ENCODE results near the gene NOTCH1. TPM values are rescaled to one million over a fixed set of nuclear protein-coding genes. Genes with fewer than 3 reads are reported as not detected.

The NOTCH1 gene
- total RNA-seq, 1 experiment from 2014 or later, result 28.5 TPM

DNA sequence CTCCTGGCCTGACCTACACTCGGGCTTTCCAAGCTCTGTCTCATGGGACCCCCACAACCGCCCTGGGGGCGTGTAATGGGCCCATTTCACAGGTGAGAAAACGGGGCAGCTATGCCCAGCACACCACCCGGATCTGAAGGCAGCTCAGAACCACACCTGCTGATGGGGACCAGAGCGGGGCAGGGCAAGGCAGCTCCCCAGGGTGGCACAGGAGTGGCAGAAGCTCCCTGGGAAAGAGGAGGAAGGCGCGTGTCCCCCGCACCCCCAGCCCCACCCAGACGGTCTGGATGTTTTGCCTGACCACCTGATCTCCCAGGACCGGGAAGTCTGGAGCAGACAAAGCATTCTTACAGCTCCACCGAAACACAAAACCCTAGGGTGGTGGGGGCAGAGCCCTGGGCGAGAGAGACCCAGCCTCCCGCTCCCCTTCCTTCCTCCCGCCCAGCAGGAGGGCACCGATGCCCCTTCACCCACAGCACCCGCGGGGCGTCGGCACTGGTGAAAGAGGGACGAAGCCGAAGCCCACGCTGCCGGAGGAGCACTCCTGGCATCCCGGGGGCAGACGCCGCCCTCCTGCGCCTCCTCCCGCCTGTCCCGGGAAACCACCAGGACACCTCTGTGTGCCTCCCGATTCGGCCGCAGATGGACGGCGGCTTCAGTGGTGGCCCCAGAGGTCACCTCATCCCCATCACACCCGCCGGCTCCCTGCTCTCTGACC lies 14.5 kb downstream of the NOTCH1 start:
- H3K36me3 ChIP-seq, result no peaks in the 10 kb centered on the region
- DNase-seq, result no peak

DNA sequence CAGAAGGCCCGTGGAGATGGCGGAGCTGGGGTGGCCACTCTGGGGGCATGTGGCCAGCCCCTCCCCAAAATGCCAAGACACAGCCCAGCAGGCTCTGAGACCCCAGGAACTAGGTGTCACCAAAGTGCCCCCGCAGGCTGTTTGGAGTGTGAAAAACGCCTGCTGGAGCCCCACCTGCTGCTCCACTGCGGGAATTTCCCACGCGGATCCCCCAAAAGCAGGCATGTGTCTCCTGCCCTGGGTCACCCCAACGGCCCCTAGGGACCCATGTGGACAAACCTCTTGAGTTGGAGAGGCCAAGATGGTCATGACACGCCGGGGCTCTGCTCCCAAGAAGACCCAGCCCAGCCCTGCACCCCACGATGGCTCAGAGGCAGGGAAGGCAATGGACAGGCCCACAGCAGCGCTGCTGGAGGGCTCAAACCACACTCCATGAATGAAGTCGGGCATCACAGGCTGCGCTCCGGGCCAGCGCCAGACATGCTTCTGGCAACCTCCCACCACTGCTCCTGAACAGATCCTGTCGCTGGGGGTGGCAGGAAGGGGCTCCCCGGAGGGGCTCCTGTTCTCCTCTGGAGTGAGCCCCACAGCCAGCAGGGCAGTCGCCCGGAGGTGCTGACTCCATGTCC lies 15.3 kb downstream of the NOTCH1 start:
- H3K4me1 ChIP-seq, result peaks cover 46% of the 10 kb centered on the region
- no peak overlapping the region for H3K4me3 ChIP-seq
- H3K9me3 ChIP-seq (replicated peaks), result no peaks in the 10 kb centered on the region
- H3K27ac ChIP-seq, result no peak overlapping the region
- no peaks in the 10 kb centered on the region for H3K36me3 ChIP-seq
- DNase-seq, result no peak
- H3K27me3 ChIP-seq, result no peaks in the 10 kb centered on the region

More for the DNA sequence above, 14.5 kb downstream of the NOTCH1 start:
- Histone ChIP-seq H3K4me1 (peaks cover 39% of the 10 kb centered on the region), H3K9me3 (replicated peaks) (no peaks in the 10 kb centered on the region), H3K27ac (no peak overlapping the region), H3K27me3 (no peaks in the 10 kb centered on the region), H3K4me3 (no peak overlapping the region)

DNA sequence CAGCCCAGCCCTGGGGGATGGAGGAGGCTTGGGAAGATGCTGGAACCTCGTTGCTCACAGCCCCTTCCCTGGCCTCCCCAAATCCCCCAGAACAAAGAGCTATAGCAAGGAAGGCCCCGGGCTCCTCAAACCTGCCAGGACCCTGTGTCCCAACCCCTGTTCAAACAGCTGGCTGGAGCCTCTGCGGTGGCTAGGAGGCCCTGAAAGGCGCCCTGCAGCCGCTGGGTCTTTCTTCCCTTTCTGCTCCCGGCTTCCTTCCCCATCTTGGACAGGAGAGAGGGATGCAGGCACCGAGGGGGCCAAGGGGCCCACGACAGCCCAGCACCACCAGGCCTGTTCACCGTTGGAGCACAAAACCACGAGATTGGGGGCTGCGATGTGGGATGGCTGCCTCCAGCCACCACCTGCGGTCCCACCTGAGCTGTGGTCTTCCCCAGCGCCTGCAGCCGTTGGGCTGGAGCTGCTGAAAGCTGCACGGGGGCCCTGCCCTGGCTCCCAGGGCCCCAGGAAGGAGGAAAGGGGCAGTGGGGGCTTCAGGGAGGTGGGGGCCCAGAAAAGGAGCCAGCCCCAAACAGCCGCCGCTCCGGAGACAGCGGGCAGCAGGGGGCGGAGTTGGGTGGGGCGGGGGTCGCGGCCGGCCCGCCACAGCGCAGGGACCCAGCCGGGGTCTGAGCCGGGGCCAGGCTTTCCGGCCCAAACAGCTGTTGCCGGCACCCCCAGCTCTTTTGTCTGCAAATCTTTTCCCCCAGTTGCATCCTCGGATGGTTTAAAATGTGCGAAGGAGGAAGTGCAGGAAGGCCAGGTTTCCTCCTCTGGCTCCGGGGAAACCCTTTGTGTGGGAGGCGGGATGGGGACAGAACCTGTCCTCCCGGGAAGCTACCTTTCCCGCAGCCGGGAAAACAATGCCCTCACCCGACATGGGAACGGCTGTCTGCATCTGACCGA lies 16.1 kb downstream of the NOTCH1 start:
- DNase-seq, result peak; percentile 41 to 63
- H3K27ac ChIP-seq, result no peak overlapping the region
- no peaks in the 10 kb centered on the region for H3K27me3 ChIP-seq
- H3K36me3 ChIP-seq, result no peaks in the 10 kb centered on the region
- H3K4me1 ChIP-seq, result peaks cover 54% of the 10 kb centered on the region
- H3K9me3 ChIP-seq (replicated peaks), result no peaks in the 10 kb centered on the region
- H3K4me3 ChIP-seq, result no peak overlapping the region

DNA sequence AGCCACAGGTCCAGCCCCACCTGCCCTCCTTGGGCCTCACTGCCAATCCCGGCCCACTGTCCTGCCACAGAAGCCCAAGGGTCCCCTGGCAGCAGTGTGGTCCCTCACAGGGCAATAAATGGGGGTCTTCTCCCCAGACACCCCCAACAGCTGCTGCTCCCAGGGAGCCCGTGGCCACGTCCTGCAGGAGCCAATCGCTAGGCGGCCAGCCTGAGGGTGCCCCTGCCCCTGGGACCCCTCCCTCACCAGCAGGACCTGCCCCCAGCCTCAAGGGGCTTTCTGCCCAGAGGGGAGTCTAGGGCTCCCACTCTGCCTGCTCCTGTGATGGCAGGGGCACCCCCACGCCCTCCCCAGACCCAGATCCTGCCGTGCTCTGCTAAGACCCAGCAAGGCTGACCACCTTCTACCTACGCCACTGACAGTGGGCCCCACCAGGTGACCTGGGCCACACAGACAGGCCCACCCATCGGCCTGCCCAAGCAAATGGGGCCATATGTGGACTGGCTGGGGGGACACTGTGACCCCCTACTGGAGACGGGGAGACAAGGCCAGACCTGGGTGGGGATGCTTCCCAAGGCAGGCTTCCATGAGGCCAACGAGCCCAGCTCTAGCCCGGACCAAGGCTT lies 17.0 kb downstream of the NOTCH1 start:
- no peaks in the 10 kb centered on the region for H3K27me3 ChIP-seq
- H3K36me3 ChIP-seq, result no peaks in the 10 kb centered on the region
- DNase-seq, result no peak
- H3K27ac ChIP-seq, result no peak overlapping the region
- H3K4me1 ChIP-seq, result peaks cover 55% of the 10 kb centered on the region
- no peaks in the 10 kb centered on the region for H3K9me3 ChIP-seq (replicated peaks)
- H3K4me3 ChIP-seq, result no peak overlapping the region

DNA sequence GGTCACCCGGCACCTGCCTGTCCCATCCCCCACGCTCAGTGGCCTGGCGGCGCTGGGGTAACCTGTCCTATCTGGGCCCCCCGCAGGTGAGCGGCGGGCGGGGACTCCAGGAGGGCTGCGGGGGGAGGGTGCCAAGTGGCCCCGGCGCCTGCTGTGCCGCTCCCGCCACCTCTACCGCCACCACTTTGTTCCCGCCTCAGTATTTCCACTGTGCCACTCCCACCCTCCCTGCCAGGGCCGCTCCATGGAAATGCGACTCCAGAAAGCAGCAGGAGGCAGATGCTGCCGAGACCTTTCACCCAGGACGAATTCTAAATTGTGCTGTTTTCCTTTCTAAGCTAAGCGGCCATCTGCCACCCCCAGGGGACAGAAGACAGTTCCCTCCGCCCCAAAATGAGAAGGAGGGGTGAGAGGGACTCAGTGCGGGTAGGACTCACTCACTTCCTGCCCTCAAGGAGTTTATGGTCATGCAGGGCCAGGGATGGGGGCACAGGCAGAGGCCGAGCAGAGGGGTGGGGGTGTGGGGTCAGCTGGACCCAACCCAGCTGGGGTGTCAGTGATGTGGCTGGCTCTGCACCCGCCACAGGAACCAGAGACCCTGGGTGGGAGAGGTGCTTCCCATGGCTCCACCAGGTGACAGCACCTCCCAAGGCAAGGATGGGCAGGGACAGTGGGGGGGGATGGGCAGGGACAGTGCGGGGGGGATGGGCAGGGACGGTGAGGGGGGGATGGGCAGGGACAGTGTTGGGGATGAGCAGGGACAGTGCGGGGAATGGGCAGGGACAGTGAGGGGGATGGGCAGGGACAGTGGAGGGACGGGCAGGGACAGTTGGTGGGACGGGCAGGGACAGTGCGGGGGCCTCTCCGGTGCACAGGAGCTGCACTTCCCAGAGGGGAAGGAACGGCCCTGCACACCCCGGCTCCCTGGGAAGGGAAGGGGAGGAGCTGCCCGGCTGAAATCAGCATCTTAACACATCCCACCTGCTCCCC lies 17.8 kb downstream of the NOTCH1 start:
- Histone ChIP-seq H3K36me3 (no peaks in the 10 kb centered on the region; the same call in 1 of the 2 replicates), H3K27me3 (no peaks in the 10 kb centered on the region), H3K4me1 (peaks cover 55% of the 10 kb centered on the region), H3K27ac (peak overlapping the region; percentile 99), H3K4me3 (peak overlapping the region; percentile 26), H3K9me3 (replicated peaks) (no peaks in the 10 kb centered on the region)
- peak; percentile 90 to 95 for DNase-seq

DNA sequence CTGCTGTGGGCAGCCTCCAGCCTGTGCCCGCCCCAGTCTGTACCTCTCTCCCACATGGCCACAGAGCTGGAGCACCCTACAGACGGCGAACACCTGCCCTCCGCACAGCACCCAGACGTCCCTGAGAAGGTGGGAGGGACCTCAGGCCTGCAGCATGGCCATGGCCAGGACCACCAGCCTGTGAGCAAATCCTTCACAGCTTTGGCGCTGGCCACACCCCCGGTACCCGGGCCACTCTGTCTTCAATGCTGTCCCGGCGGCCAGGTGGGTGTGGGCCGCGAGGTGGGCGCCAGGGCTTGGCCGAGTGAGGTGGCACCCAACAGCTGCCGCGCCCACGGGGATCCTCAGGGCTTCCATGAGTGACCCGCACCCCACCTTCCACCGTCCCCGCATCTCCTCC lies 18.7 kb downstream of the NOTCH1 start:
- no peaks in the 10 kb centered on the region for H3K9me3 ChIP-seq (replicated peaks)
- DNase-seq, result peak; percentile 66 to 68
- H3K4me3 ChIP-seq, result peak overlapping the region; percentile 26
- no peaks in the 10 kb centered on the region for H3K27me3 ChIP-seq
- no peaks in the 10 kb centered on the region; the same call in 1 of the 2 replicates for H3K36me3 ChIP-seq
- H3K4me1 ChIP-seq, result peaks cover 55% of the 10 kb centered on the region
- H3K27ac ChIP-seq, result peak overlapping the region; percentile 99

DNA sequence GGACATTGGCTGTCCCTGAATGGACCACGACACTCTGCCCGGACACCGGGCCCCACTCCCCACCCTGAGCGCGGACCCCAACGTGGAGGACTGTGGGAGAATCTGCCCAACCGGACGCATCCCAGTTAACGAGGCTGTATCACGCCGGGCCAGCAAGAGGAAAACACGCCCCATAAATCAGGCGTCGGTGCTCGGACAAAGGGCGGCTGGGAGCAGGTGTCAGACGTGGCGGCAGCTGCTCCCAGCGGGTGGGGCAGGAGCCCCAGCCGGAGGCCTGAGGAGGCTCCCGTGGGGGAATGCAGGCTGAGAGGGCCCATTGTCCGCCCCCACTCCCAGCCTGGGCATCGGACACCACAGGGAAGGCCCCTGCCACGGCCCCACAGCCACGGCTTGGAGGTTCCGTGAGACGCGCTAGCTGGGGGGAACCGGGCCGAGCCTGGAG lies 19.2 kb downstream of the NOTCH1 start:
- Histone ChIP-seq H3K27me3 (no peaks in the 10 kb centered on the region), H3K36me3 (no peaks in the 10 kb centered on the region; the same call in 1 of the 2 replicates), H3K9me3 (replicated peaks) (no peaks in the 10 kb centered on the region), H3K27ac (peak overlapping the region; percentile 99), H3K4me3 (peak overlapping the region; percentile 26), H3K4me1 (peaks cover 55% of the 10 kb centered on the region)
- peak; percentile 96 to 97 for DNase-seq

DNA sequence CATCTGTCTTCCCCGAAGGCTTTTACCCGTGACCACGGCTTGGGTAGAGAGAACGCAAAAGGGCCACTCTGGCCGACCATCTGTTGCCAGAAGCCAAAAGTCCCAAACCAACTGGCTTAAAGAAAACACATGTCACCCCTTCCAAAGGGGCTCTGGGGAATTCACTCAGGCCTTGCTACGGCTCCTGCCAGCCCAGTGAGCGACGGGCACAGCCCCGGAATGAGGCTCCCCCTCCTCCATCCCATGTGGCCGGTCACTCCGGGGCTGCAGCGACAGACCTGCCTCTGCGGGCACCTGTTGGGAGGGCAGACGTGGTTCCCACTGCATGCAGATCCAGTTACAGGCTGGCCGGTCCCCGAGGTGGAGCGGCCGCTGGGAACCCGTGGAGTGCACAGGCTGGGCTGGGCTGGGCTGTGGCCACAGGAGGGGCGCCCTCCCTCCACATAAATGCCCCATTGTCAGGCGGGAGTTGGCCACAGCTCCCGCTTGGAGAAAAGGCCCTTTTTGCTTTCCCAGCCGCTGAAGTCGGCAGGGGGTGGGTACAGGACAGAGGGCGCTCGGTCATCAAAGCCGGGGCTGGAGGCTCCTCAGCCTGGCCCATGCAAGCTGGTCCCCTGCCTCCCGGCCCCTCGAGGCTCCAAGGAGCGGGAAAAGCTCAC lies 19.9 kb downstream of the NOTCH1 start:
- Histone ChIP-seq H3K4me1 (peaks cover 55% of the 10 kb centered on the region), H3K27ac (peak overlapping the region; percentile 99)
- DNase-seq, result peak; percentile 94 to 96

DNA sequence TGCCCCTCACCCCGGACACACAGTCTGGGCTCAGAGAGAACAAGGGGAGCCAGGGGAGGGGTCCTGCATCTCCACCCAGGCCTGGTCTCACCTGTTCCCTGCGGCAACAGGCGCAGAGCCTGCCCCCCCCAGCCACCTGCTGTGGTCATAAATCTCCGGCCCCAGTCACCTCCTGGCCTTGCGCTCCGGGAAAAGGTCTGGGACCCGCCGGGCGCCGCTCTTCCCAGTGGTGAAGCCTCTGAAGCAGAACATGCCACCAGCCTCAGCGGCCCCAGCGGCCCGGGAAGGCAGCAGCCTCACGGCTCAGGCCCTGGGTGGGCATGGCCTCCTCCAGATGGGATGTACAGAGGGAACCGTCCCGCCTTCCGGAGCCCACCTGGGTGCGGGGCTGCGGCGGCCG lies 20.6 kb downstream of the NOTCH1 start:
- peak overlapping the region; percentile 7; the same call in 1 of the 2 replicates for H3K4me3 ChIP-seq
- H3K9me3 ChIP-seq (replicated peaks), result no peaks in the 10 kb centered on the region
- H3K36me3 ChIP-seq, result no peaks in the 10 kb centered on the region; the same call in 1 of the 2 replicates
- peak overlapping the region; percentile 99 for H3K27ac ChIP-seq
- no peaks in the 10 kb centered on the region for H3K27me3 ChIP-seq
- peak; percentile 81 to 86 for DNase-seq
- H3K4me1 ChIP-seq, result peaks cover 51% of the 10 kb centered on the region

More for the DNA sequence above, 19.9 kb downstream of the NOTCH1 start:
- no peaks in the 10 kb centered on the region; the same call in 1 of the 2 replicates for H3K36me3 ChIP-seq
- no peaks in the 10 kb centered on the region for H3K9me3 ChIP-seq (replicated peaks)
- no peaks in the 10 kb centered on the region for H3K27me3 ChIP-seq
- H3K4me3 ChIP-seq, result peak overlapping the region; percentile 26

DNA sequence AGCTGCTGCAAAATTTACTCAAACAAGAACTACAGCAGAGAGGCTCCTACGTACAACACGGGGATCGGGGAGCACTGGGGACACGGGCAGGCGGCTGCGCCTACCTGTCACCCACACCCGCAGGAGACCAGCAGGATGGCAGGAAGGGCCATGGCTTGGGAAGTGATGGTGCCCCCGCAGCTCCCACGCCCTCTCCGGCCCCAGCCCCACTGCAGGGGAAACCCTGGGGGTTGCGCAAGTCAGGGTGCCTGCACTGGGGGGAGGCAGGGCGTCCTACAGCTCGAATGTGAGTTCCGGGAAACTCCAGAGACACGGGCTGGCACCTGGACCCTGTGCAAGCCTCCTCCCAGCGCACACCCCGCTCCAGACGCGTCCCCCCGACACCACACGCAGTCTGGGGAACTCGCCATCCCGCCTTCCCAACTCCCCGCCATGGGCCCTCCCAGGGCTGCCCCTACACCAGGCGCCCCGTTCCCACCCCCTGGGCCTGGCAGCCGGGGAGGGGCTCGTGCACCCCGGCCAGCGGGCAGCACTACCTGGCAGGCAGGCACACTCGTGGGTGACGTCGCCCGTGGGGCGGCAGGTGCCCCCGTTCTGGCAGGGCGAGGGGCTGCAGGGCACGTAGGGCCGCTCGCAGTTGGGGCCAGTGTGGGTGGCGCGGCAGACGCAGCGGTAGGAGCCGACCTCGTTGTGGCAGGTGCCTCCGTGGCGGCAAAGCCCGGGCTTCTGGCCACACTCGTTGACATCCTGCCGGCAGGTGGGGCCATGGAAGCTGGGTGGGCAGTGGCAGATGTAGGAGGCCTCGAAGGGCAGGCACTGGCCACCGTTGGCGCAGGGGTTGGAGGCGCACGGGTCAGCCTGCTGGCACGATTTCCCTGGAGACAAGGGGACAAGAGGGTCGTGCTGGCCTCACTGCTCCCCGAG lies 23.3 kb downstream of the NOTCH1 start:
- H3K9me3 ChIP-seq (replicated peaks), result no peaks in the 10 kb centered on the region
- H3K27me3 ChIP-seq, result no peaks in the 10 kb centered on the region

DNA sequence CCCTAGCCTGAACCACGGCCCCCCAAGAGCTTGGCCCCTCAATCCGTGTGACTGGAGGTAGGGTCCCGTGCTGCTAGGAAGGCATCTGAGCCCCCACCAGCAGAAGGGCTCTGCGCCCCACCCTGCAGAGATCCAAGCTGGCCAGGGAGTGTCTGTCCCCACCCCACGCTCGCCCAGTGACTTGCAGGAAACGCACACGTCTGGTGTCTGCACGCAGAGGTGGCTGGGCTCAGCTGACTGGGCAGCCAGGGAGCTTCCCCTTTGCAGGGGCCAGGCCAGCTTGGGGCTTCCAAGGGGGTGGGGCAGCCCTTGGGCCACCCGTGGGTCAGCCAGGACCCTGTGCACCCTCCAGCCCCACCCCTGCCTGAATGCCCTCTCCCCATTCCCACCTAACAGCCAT lies 24.3 kb downstream of the NOTCH1 start:
- Histone ChIP-seq H3K9me3 (replicated peaks) (no peaks in the 10 kb centered on the region), H3K4me1 (peaks cover 18% of the 10 kb centered on the region), H3K36me3 (peaks cover 19% of the 10 kb centered on the region; the same call in 1 of the 2 replicates), H3K27me3 (no peaks in the 10 kb centered on the region), H3K4me3 (no peak overlapping the region), H3K27ac (no peak overlapping the region)
- DNase-seq, result no peak

More for the DNA sequence above, 23.3 kb downstream of the NOTCH1 start:
- no peak for DNase-seq
- Histone ChIP-seq H3K4me1 (peaks cover 28% of the 10 kb centered on the region), H3K36me3 (peaks cover 17% of the 10 kb centered on the region; the same call in 1 of the 2 replicates), H3K27ac (no peak overlapping the region), H3K4me3 (no peak overlapping the region)

DNA sequence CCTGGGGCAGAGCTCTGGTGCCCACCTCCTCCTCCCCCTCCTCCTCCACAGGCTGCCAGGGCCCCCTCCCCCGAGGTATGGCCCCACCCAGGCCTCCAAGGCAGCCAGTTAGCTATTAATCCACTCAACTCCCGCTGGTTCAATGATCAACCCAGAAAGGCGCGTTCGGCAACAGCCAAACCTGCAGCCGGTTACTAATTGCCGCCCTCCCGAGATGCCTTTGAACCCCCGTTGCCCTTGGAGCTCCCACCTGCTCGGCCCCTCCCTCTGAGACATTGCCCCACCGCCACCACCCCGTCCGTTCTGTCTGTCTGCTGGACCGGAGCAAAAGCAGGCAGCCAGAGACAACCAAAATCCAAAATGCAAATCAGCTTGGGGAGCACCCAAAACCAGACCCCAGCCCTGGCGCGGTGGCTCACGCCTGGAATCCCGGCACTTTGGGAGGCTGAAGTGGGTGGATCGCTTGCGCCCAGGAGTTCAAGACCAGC lies 25.8 kb downstream of the NOTCH1 start:
- H3K4me3 ChIP-seq, result no peak overlapping the region
- H3K27ac ChIP-seq, result no peak overlapping the region

More for the DNA sequence above, 25.8 kb downstream of the NOTCH1 start:
- H3K4me1 ChIP-seq, result peaks cover 5% of the 10 kb centered on the region
- DNase-seq, result no peak
- peaks cover 22% of the 10 kb centered on the region; the same call in 1 of the 2 replicates for H3K36me3 ChIP-seq
- H3K9me3 ChIP-seq (replicated peaks), result no peaks in the 10 kb centered on the region
- no peaks in the 10 kb centered on the region for H3K27me3 ChIP-seq

All from SJCRH30 (cell line).